H9 (cell line): ENCODE data around the gene NDUFS2. TPM values are rescaled to one million over a fixed set of nuclear protein-coding genes. Genes with fewer than 3 reads are reported as not detected.
A peak's percentile ranks its signal among the peaks of the same experiment; 100 is the strongest.

Experiments
- DNase-seq: peaks from one replicate; pipeline ENCODE4 v3.0.0-alpha.2; 2017
- H2AFZ ChIP-seq: one replicate; pipeline ENCODE4 v1.6.1; 2013; ENCODE audit warnings: mild to moderate bottlenecking, low read length, control low read depth, moderate library complexity
- H2AK5ac ChIP-seq: 2 replicates; pipeline ENCODE4 v1.6.1; 2013; ENCODE audit warnings: low read length, control low read depth, mixed read lengths; ENCODE audit not compliant: insufficient read length
- H2BK120ac ChIP-seq: one replicate; pipeline ENCODE4 v1.6.1; 2013; ENCODE audit warnings: low read depth, mild to moderate bottlenecking, low read length, control low read depth, inconsistent platforms; ENCODE audit not compliant: poor library complexity, severe bottlenecking
- H2BK12ac ChIP-seq: 2 replicates; pipeline ENCODE4 v1.6.1; 2013; ENCODE audit warnings: low read length, control low read depth, mixed read lengths, low read depth; ENCODE audit not compliant: insufficient read length
- H2BK15ac ChIP-seq: 2 replicates; pipeline ENCODE4 v1.6.1; 2013; ENCODE audit warnings: low read depth, low read length, control low read depth
- H2BK20ac ChIP-seq: one replicate; pipeline ENCODE4 v1.6.1; 2013; ENCODE audit warnings: low read depth, mild to moderate bottlenecking, low read length, control low read depth, inconsistent platforms; ENCODE audit not compliant: poor library complexity, severe bottlenecking
- H2BK5ac ChIP-seq: 2 replicates; pipeline ENCODE4 v1.6.1; 2013; ENCODE audit warnings: low read length, control low read depth, mixed read lengths; ENCODE audit not compliant: insufficient read length
- H3K14ac ChIP-seq: 2 replicates; pipeline ENCODE4 v1.6.1; 2013; ENCODE audit warnings: low read length, control low read depth; ENCODE audit not compliant: insufficient read depth
- H3K18ac ChIP-seq: 2 replicates; pipeline ENCODE4 v1.6.1; 2013; ENCODE audit warnings: low read depth, mild to moderate bottlenecking, mixed read lengths, low read length, control low read depth; ENCODE audit not compliant: insufficient read length
- H3K23ac ChIP-seq: 2 replicates; pipeline ENCODE4 v1.6.1; 2013; ENCODE audit warnings: low read length, control low read depth, mixed read lengths, low read depth; ENCODE audit not compliant: insufficient read length
- H3K23me2 ChIP-seq: 2 replicates; pipeline ENCODE4 v1.6.1; 2013; ENCODE audit warnings: low read depth, mild to moderate bottlenecking, mixed read lengths, low read length, control low read depth; ENCODE audit not compliant: insufficient read length, poor library complexity, severe bottlenecking
- H3K27ac ChIP-seq: 2 replicates; pipeline ENCODE4 v1.5.1; 2013; ENCODE audit warnings: low read length, control low read depth, mixed read lengths, low read depth; ENCODE audit not compliant: insufficient read length
- H3K27me3 ChIP-seq: 2 replicates; pipeline ENCODE4 v1.6.1; 2013; ENCODE audit warnings: low read length, control low read depth, inconsistent platforms; ENCODE audit not compliant: insufficient read depth
- H3K4ac ChIP-seq: 2 replicates; pipeline ENCODE4 v1.6.1; 2013; ENCODE audit warnings: low read depth, mild to moderate bottlenecking, control low read depth, inconsistent platforms, low read length, moderate library complexity
- H3K4me1 ChIP-seq: 2 replicates; pipeline ENCODE4 v1.6.1; 2013; ENCODE audit warnings: low read length, control low read depth, inconsistent platforms; ENCODE audit not compliant: insufficient read depth
- H3K4me2 ChIP-seq: 2 replicates; pipeline ENCODE4 v1.6.1; 2013; ENCODE audit warnings: low read length, control low read depth, mixed read lengths; ENCODE audit not compliant: insufficient read length, insufficient read depth
- H3K56ac ChIP-seq: 2 replicates; pipeline ENCODE4 v1.6.1; 2013; ENCODE audit warnings: low read depth, mild to moderate bottlenecking, mixed read lengths, low read length, control low read depth; ENCODE audit not compliant: insufficient read length
- H3K79me1 ChIP-seq: 2 replicates; pipeline ENCODE4 v1.6.1; 2013; ENCODE audit warnings: low read depth, mild to moderate bottlenecking, moderate library complexity, low read length, control low read depth, inconsistent platforms; ENCODE audit not compliant: insufficient read depth, poor library complexity, severe bottlenecking
- H3K79me2 ChIP-seq: 2 replicates; pipeline ENCODE4 v1.6.1; 2013; ENCODE audit warnings: low read length, control low read depth, inconsistent platforms; ENCODE audit not compliant: insufficient read depth
- H3K9ac ChIP-seq: 2 replicates; pipeline ENCODE4 v1.6.1; 2013; ENCODE audit warnings: low read length, control low read depth, mixed read lengths; ENCODE audit not compliant: insufficient read length; ENCODE audit errors: extremely low read depth
- H3K9me3 ChIP-seq: one replicate; pipeline ENCODE4 v1.6.1; 2013; ENCODE audit warnings: low read depth, low read length, inconsistent platforms; ENCODE audit not compliant: control insufficient read depth
- H3T11ph ChIP-seq: one replicate; pipeline ENCODE4 v1.6.1; 2013; ENCODE audit warnings: mild to moderate bottlenecking, low read length, control low read depth, inconsistent platforms
- H4K20me1 ChIP-seq: one replicate; pipeline ENCODE4 v1.6.1; 2013; ENCODE audit not compliant: control insufficient read depth, insufficient read length, insufficient read depth
- H4K5ac ChIP-seq: 2 replicates; pipeline ENCODE4 v1.6.1; 2013; ENCODE audit warnings: low read depth, mild to moderate bottlenecking, mixed read lengths, low read length, control low read depth; ENCODE audit not compliant: insufficient read length
- H4K8ac ChIP-seq: replicated peaks from 2 replicates; pipeline ENCODE4 v1.6.1; 2013; ENCODE audit warnings: low read length, control low read depth, mixed read lengths, low read depth; ENCODE audit not compliant: insufficient read length
- H4K91ac ChIP-seq: 2 replicates; pipeline ENCODE4 v1.6.1; 2013; ENCODE audit warnings: low read depth, mild to moderate bottlenecking, moderate library complexity, mixed read lengths, low read length, control low read depth; ENCODE audit not compliant: insufficient read length
- H3K27ac Mint-ChIP-seq, 3 experiments: 2 replicates in 2 of 3; 3 replicates in 1 of 3; pipeline ENCODE4 v1.8.0; 2020 to 2021; ENCODE audit warnings: mixed read lengths in 3 of 3, mild to moderate bottlenecking in 1 of 3, moderate library complexity in 1 of 3
- H3K27me3 Mint-ChIP-seq: 2 replicates; pipeline ENCODE4 v1.8.0; 2021; ENCODE audit warnings: low read depth, mild to moderate bottlenecking, moderate library complexity, mixed read lengths
- H3K36me3 Mint-ChIP-seq, 3 experiments: 2 replicates in 2 of 3; 3 replicates in 1 of 3; pipeline ENCODE4 v1.8.0; 2020 to 2021; ENCODE audit warnings: low read depth in 3 of 3, mixed read lengths in 3 of 3; ENCODE audit not compliant: insufficient read depth in 1 of 3
- H3K4me1 Mint-ChIP-seq, 2 experiments: 2 replicates each; pipeline ENCODE4 v1.8.0; 2020; ENCODE audit warnings: mixed read lengths in 2 of 2
- H3K4me3 Mint-ChIP-seq, 2 experiments: 2 replicates in 1 of 2; 3 replicates in 1 of 2; pipeline ENCODE4 v1.8.0; 2020 to 2021; ENCODE audit warnings: mild to moderate bottlenecking in 2 of 2, mixed read lengths in 2 of 2, moderate library complexity in 1 of 2
- H3K9me3 Mint-ChIP-seq, 2 experiments: 2 replicates in 1 of 2; 3 replicates in 1 of 2; pipeline ENCODE4 v1.8.0; 2020; ENCODE audit warnings: mild to moderate bottlenecking in 2 of 2, mixed read lengths in 2 of 2, moderate library complexity in 1 of 2
- WGBS: extraction: QIAGEN DNeasy Blood & Tissue Kit; methylation state at CpG from one replicate; pipeline ENCODE4 v1.1.7; 2013; ENCODE audit warnings: missing lambda C conversion rate, low lambda C conversion rate, mixed read lengths; ENCODE audit not compliant: insufficient read length; ENCODE audit errors: extremely low coverage; 5-methylcytosine and 5-hydroxymethylcytosine counted together
- total RNA-seq: library from RNA; stranded (reverse); gene quantifications from 2 replicates; pipeline ENCODE4 v1.2.1, GENCODE V29; 2021
- TF ChIP-seq, protein P1 (sequence below): fragments of 200-600 bp; sonication (generic); conservative IDR thresholded peaks from 3 replicates; pipeline ENCODE4 v1.8.0; 2021; ENCODE audit warnings: antibody characterized with exemption, mild to moderate bottlenecking

Gene NDUFS2
- total RNA-seq, 1 experiment from 2014 or later, result 84.5 TPM

DNA sequence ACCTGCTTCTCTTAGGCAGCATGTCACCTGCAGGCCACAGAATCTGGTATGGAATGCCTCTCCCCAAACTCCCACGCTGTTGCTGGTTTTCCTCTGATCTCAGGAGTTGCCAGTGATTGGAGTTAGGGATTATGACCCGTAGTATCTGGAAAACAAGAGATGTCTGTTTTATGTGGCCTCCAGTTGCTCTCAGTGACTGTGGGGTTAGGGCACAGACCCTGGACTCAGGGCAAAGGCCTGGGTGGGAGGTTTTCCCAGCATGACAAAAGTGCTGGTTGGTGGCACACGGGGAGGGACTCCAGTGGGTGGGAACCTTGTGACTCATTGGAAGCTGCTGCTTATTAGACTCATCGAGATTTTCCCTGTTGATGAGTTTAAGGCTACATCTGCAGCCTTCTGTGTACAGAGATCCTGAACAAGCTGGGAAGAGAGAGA lies 35.9 kb downstream of the NDUFS2 start, which contains the start of gene NR1I3:
Gene NR1I3 (minus strand): TSS at position 165 of the 435 bp plus-strand sequence. CDS start 1,638 bp downstream, outside the sequence.
- Histone ChIP-seq H4K8ac (no peak within 1 kb of the TSS), H2BK120ac (no peak within 1 kb of the TSS), H3T11ph (no peak within 1 kb of the TSS), H2BK20ac (no peak within 1 kb of the TSS), H4K91ac (no peak within 1 kb of the TSS), H3K4ac (no peak within 1 kb of the TSS), H2AK5ac (no peak within 1 kb of the TSS), H2BK12ac (no peak within 1 kb of the TSS), H3K79me2 (no peaks in the 10 kb centered on the region), H4K5ac (no peak within 1 kb of the TSS), H3K9ac (no peak within 1 kb of the TSS), H2AFZ (no peak within 1 kb of the TSS), H3K4me1 (no peaks in the 10 kb centered on the region), H3K27me3 (peaks cover 4% of the 10 kb centered on the region), H3K56ac (no peak within 1 kb of the TSS), H3K18ac (no peak within 1 kb of the TSS), H2BK5ac (no peak within 1 kb of the TSS), H3K14ac (no peak within 1 kb of the TSS), H3K4me2 (no peak within 1 kb of the TSS), H3K79me1 (no peaks in the 10 kb centered on the region), H4K20me1 (no peaks in the 10 kb centered on the region), H2BK15ac (no peak within 1 kb of the TSS), H3K23me2 (no peaks in the 10 kb centered on the region), H3K23ac (no peak within 1 kb of the TSS), H3K9me3 (no peaks in the 10 kb centered on the region), H3K27ac (no peak within 1 kb of the TSS)
- H3K4me1 Mint-ChIP-seq, result peaks cover 0 to 5% of the 10 kb centered on the region in 2 experiments; a peak in 1 of 4 replicates
- H3K27me3 Mint-ChIP-seq, result no peaks in the 10 kb centered on the region; the same call in 1 of the 2 replicates
- peak within 1 kb of the TSS in 2 of 3 experiments; percentile 32 to 54; a peak in 3 of 7 replicates for H3K27ac Mint-ChIP-seq
- H3K9me3 Mint-ChIP-seq, result no peaks in the 10 kb centered on the region
- no CpG with 5 or more reads among the region's 4 CpGs for WGBS
- no peak within 1 kb of the TSS for H3K4me3 Mint-ChIP-seq
- no peak for DNase-seq
- no peaks in the 10 kb centered on the region for H3K36me3 Mint-ChIP-seq
- TF ChIP-seq, protein P1, sequence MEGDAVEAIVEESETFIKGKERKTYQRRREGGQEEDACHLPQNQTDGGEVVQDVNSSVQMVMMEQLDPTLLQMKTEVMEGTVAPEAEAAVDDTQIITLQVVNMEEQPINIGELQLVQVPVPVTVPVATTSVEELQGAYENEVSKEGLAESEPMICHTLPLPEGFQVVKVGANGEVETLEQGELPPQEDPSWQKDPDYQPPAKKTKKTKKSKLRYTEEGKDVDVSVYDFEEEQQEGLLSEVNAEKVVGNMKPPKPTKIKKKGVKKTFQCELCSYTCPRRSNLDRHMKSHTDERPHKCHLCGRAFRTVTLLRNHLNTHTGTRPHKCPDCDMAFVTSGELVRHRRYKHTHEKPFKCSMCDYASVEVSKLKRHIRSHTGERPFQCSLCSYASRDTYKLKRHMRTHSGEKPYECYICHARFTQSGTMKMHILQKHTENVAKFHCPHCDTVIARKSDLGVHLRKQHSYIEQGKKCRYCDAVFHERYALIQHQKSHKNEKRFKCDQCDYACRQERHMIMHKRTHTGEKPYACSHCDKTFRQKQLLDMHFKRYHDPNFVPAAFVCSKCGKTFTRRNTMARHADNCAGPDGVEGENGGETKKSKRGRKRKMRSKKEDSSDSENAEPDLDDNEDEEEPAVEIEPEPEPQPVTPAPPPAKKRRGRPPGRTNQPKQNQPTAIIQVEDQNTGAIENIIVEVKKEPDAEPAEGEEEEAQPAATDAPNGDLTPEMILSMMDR, result no peak
